Eye (tissue), 1 donor: Measurements from ENCODE around the gene ZNF548.
"Not testable (repeated sequence)": the region's sequence is repeated elsewhere in the genome, so short reads cannot be mapped to it uniquely, and the experiment has no call there.

Experiments used
- DNase-seq: peaks from one replicate; pipeline ENCODE4 v3.0.0-alpha.2; 2015

The ZNF548 gene

GRCh38 chr19:57389730-57390598 is at the start of gene ZNF548:
Gene ZNF548, plus strand, starts transcription at chr19:57389854. Its CDS starts 246 bp downstream, at chr19:57390100.
- DNase-seq, result peak; percentile 99

DNA sequence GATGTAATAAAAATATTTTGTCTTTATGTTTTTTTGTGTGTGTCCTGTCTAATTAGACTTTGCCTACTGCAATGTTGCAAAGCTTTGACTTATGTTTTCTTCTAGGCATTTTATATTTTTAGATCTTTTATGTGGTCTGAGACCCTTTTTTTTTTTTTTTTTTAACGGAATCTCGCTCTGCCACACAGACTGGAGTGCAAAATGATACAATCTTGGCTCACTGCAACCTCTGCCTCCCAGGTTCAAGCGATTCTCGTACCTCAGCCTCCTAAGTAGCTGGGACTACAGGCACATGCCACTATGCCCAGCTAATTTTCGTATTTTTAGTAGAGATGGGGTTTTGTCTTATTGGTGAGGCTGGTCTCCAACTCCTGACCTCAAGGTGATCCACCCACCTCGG is 47.1 kb upstream of the ZNF548 start:
- DNase-seq, result no peak

DNA sequence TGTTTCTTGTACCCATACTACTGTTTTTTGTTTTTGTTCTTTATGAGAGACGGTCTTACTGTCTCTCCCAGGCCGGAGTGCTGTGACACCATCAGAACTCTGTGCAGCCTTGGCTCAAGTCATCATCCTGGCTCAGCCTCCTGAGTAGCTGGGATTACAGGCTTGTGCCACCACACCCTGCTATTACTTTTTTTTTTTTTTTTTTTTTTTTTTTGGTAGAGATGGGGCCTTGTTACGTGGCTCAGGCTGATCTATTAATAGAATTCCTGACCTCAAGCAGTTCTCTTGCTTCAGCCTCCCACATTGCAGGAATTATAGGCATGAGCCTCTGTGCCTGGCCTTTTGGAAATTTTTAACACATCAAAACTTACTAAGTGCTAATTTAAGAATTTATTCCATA is 41.5 kb upstream of the ZNF548 start:
- DNase-seq, result no peak

- peak; percentile 97 for DNase-seq
Observed at GRCh38 chr19:57350877-57351805, 38.5 kb upstream of the ZNF548 start, which contains the start of gene ZNF304. Gene ZNF304, plus strand, starts transcription at chr19:57351271. Its CDS starts 394 bp downstream, at chr19:57351665.

- DNase-seq, result no peak
Observed at GRCh38 chr19:57351867-57352266, 37.8 kb upstream of the ZNF548 start.

DNA sequence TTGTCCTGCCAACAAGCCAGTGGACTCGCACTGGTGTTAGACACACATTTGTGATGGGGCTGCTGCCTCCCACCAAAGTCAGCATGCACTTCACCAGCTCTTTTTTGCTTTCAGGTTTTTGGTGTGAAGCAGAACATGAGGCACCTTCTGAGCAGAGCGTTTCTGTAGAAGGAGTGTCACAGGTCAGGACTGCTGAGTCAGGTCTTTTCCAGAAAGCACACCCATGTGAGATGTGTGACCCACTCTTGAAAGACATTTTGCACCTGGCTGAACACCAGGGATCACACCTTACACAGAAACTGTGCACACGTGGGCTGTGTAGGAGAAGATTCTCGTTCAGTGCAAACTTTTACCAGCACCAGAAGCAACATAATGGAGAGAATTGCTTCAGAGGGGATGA is 33.7 kb upstream of the ZNF548 start:
- no peak for DNase-seq

GRCh38 chr19:57357406-57357805 is 32.2 kb upstream of the ZNF548 start:
- DNase-seq, result no peak

DNA sequence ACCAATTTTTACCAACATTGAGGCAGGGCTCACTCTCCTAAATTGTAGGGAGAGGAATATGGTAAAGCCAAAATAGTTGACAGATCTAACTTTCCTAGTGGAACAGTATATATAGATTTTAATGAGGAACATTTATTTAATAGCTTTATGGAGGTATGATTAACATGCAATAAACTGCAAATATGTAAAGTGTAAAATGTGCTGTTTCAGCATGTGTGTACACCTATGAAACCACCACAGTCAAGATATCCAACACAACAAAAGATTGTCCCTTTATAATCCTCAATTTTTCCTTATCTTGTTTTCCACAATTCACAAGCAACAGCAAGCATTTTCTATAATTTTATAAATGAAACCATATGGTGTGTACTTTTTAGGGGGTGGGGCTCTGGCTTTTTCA is 30.4 kb upstream of the ZNF548 start:
- no peak for DNase-seq

- peak; percentile 2 for DNase-seq
Observed at GRCh38 chr19:57362419-57362818, 27.2 kb upstream of the ZNF548 start.

DNA sequence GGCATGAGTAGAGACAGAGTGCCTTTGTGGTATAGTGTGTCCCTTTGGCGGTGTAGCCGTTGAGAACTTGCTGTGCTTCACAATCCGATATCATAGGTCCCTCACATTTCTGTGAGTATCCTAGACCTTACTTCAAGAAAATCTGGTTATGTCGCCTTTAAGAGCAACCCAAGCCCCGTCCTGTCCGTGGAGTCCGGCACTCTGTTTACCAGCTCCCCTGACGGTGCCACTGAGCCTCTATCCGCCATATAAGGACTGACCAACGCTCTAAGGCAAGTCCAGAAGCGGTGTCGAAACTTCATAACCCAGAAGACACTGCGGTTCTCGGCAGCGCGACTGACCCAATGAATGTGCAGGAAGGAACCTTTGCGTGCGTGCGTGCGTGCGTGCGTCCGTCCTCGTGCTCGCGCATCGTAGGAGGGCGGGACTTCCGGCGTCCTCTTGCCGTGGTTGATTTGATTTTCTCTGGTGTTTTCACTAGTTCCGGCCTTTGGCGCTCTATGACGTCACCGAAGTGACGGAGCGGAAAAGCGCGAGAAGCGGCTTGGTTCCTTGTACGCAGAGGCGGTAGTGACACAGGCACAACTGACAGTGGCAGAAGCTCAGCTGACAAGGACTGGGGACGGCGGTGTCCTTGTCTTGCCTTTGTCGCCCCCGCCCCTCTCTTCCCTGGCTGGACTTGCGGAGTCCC is 26.5 kb upstream of the ZNF548 start, which contains the start of the genes TRAPPC2B and ZNF547:
Gene TRAPPC2B (plus strand): TSS at position 555 of the 691 bp plus-strand sequence. CDS start 1,283 bp downstream, outside the sequence.
Gene ZNF547 (plus strand): TSS at position 555 of the 691 bp plus-strand sequence. CDS start 5,005 bp downstream, outside the sequence.
- DNase-seq, result peak; percentile 100

DNA sequence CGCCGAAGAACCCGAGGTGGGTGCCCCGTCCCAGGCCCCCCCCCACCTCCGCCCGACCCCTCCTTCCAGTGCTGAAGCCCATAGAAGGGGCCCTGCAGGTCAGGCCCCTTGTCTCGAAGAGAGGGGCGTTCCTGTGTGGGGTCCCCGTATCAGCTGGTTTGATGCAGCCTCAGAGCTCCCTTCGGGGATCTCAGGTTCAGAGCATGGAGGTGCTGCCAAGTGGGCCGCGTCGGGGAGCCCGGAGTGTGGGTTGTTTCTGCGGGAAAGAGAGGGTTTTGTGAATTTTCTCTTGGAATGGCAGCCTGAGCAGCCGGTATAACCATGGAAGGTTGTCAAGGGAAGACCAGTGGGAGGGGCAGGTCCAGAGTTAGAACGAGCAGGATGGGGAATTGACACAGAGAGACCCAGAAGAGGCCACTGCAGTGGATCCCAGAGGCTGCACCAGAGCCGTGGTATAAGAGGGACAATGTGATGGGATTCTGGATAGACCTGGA is 25.9 kb upstream of the ZNF548 start:
- no peak for DNase-seq

- DNase-seq, result no peak
Observed at GRCh38 chr19:57366776-57367175, 22.9 kb upstream of the ZNF548 start.

- no peak for DNase-seq
Observed at GRCh38 chr19:57374179-57374578, 15.5 kb upstream of the ZNF548 start.

- not testable (repeated sequence) for DNase-seq
Observed at GRCh38 chr19:57374647-57375046, 15.0 kb upstream of the ZNF548 start.

GRCh38 chr19:57376151-57376550 is 13.5 kb upstream of the ZNF548 start:
- no peak for DNase-seq

- no peak for DNase-seq
Observed at GRCh38 chr19:57377498-57378146, 12.0 kb upstream of the ZNF548 start.

- no peak for DNase-seq
Observed at GRCh38 chr19:57380923-57381322, 8.7 kb upstream of the ZNF548 start.

- DNase-seq, result no peak
Observed at GRCh38 chr19:57382806-57383488, 6.7 kb upstream of the ZNF548 start.

- no peak for DNase-seq
Observed at GRCh38 chr19:57389194-57389729, 392 bp upstream of the ZNF548 start.

DNA sequence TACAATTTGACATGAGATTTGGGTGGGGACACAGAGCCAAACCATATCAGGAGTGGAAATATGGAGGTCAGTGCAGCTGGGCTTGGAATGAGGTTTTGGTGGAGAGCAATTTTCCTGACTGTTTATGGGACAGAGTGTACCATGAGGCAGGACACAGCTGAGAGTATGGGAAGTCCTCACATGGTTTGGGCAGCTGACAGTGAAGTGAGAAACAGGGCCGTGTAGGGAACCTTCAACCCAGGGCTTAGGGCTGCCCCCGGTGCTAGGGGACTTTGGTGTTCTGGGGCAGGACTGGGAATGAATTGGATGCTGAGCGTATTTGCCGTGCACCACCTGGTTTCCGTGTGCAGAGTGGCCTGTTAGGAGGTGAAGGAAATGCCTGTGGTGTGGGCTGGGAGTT is 6.1 kb downstream of the ZNF548 start:
- DNase-seq, result no peak

GRCh38 chr19:57398868-57399267 is 9.2 kb downstream of the ZNF548 start:
- DNase-seq, result no peak
